Measurements from ENCODE around the gene HOXB2.

- no peak for TF ChIP-seq CTCF (IDR thresholded peaks at IDR 0.05; ENCODE audit: poor library complexity)
- peak; percentile 41 for TF ChIP-seq EZH2 (IDR thresholded peaks at IDR 0.05; ENCODE audit: borderline replicate concordance)
Observed at GRCh38 chr17:48589831-48590606, 45.1 kb upstream of the HOXB2 start, which contains the start of gene HOXB3.
